ENCODE results near the gene EIF4H. TPM values are rescaled to one million over a fixed set of nuclear protein-coding genes. Genes with fewer than 3 reads are reported as not detected.

Gene EIF4H
- total RNA-seq, 4 donors from 2014 or later: 201 to 289 (median 243) TPM

DNA sequence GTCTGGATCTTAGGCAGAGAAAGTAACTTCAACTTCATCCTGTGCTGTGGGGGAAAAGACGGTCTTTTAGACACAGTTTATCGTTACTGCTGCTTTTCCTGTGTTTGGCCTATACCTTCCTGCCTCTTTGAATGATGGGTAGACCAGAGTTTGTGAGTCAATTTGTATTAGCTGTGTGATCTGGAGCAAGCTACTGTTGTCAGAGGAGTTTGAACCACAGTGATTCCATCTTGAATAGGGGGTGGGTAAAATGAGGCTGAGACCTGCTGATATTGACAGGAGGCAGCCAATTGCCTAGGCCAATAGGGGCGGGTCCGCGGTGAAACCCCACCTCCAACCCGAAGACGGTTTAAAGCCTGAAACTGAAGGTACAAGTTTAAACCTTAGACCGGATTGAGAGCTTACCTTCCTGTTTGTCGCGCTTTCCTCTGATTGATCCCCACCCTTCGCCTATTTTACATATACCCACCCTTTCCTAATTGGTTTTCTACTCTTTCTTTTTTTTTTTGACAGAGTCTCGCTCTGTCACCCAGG lies 35.8 kb upstream of the EIF4H start:
- TF ChIP-seq, protein P1, sequence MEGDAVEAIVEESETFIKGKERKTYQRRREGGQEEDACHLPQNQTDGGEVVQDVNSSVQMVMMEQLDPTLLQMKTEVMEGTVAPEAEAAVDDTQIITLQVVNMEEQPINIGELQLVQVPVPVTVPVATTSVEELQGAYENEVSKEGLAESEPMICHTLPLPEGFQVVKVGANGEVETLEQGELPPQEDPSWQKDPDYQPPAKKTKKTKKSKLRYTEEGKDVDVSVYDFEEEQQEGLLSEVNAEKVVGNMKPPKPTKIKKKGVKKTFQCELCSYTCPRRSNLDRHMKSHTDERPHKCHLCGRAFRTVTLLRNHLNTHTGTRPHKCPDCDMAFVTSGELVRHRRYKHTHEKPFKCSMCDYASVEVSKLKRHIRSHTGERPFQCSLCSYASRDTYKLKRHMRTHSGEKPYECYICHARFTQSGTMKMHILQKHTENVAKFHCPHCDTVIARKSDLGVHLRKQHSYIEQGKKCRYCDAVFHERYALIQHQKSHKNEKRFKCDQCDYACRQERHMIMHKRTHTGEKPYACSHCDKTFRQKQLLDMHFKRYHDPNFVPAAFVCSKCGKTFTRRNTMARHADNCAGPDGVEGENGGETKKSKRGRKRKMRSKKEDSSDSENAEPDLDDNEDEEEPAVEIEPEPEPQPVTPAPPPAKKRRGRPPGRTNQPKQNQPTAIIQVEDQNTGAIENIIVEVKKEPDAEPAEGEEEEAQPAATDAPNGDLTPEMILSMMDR (IDR thresholded peaks at IDR 0.05): no peak
- no peak for TF ChIP-seq POLR2AphosphoS5 (IDR thresholded peaks at IDR 0.05)
- TF ChIP-seq POLR2A (IDR thresholded peaks at IDR 0.05): no peak
- TF ChIP-seq EP300 (IDR thresholded peaks at IDR 0.05): no peak
- WGBS: 85% methylated on average over 12 of the region's 12 CpGs
- no peaks in the 10 kb centered on the region for H3K4me1 ChIP-seq

DNA sequence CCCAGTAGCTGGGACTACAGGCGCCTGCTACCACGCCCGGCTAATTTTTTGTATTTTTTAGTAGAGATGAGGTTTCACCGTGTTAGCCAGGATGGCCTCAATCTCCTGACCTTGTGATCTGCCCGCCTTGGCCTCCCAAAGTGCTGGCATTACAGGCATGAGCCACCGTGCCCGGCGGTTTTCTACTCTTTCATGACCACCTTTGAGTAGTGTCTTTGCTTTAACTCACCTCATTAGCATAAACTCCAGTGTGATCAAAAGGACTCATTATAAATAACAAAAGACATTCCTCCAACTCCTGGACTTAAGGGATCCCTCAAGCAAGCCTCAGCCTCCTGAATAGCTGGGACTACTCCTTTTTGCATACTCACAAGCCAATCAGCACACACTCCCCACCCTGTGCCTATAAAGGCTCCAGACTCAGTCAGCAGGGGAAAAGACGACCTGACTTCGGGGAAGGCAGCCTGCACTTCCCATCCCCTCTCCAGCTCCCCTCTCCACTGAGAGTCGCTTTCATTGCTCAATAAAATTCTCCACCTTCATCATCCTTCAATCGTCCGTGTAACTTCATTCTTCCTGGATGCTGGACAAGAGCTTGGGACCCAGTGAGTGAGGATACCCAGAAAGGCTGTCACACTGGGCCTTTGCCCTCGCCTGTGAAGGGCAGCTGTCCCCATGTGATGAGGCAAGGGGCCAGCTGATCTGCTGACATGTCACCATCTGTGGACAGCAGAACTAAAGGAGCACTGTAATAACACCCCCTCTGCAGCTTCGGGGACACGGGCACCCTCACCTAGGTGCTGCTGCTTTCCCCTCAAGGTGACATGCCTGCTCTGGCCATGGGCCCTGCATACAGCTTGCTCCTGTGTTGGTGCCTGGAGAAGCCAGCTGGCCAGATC lies 35.0 kb upstream of the EIF4H start:
- no peaks in the 10 kb centered on the region for H3K9me3 ChIP-seq
- TF ChIP-seq POLR2AphosphoS5 (IDR thresholded peaks at IDR 0.05) (no peak), POLR2A (IDR thresholded peaks at IDR 0.05) (no peak)
- TF ChIP-seq, protein P1 (IDR thresholded peaks at IDR 0.05): no peak
- no peaks in the 10 kb centered on the region for H3K36me3 ChIP-seq
- no peak overlapping the region for H3K4me3 ChIP-seq
- H3K27me3 ChIP-seq: no peaks in the 10 kb centered on the region
- H3K4me1 ChIP-seq: no peaks in the 10 kb centered on the region
- WGBS: 91% methylated on average over 14 of the region's 16 CpGs
- DNase-seq (ENCODE audit: low spot score in 2 of 2): no peak
- H3K27ac ChIP-seq: no peak overlapping the region

More for the DNA sequence above, 35.8 kb upstream of the EIF4H start:
- Histone ChIP-seq H3K36me3 (no peaks in the 10 kb centered on the region), H3K27ac (no peak overlapping the region), H3K27me3 (no peaks in the 10 kb centered on the region), H3K4me3 (no peak overlapping the region), H3K9me3 (no peaks in the 10 kb centered on the region)
- no peak for DNase-seq (ENCODE audit: low spot score in 2 of 2)

DNA sequence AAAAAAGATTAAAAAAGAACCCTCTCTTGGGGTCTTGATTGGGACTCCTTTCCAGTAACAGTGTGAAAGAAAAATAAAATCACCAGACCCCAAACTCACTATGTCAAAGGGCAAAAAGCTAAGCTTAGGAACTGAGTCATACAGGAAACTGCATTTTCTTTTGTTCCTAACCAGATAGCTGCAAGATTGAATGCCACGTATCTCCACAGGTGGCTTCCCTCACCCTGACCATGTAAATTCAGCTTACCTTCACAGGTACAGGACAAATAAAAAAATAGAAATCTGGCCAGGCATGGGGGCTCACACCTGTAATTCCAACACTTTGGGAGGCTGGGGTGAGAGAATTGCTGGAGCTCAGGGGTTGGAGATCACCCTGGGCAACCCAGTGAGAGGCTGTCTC lies 32.5 kb upstream of the EIF4H start:
- H3K4me1 ChIP-seq: no peaks in the 10 kb centered on the region
- WGBS: 78% methylated on average over 1 of the region's 1 CpG
- TF ChIP-seq POLR2AphosphoS5 (IDR thresholded peaks at IDR 0.05): no peak
- no peak for TF ChIP-seq POLR2A (IDR thresholded peaks at IDR 0.05)
- TF ChIP-seq, protein P1 (IDR thresholded peaks at IDR 0.05): no peak
- TF ChIP-seq EP300 (IDR thresholded peaks at IDR 0.05): no peak

DNA sequence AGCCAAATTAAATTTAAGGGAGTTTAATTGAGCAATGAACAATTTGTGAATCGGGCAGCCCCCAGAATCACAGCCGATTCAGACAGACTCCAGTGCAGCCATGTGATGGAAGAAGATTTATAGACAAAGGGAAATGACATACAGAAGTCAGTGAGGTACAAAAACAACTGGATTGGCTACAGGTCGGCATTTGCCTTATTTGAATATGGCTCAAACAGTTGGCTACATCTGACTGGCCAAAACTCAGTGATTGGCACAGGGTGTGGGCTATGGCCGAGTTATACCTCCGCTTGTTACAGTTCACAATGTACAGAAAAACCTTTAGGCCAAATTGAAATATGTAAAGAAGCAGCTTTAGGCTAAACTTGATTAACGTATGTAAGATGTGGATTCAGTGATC lies 30.8 kb upstream of the EIF4H start:
- Histone ChIP-seq H3K36me3 (no peaks in the 10 kb centered on the region), H3K4me3 (no peak overlapping the region), H3K27me3 (no peaks in the 10 kb centered on the region), H3K27ac (no peak overlapping the region), H3K9me3 (no peaks in the 10 kb centered on the region), H3K4me1 (no peaks in the 10 kb centered on the region)
- no peak for DNase-seq (ENCODE audit: low spot score in 2 of 2)
- 61% methylated on average over 6 of the region's 6 CpGs for WGBS
- TF ChIP-seq, protein P1 (IDR thresholded peaks at IDR 0.05): no peak
- TF ChIP-seq EP300 (IDR thresholded peaks at IDR 0.05) (no peak), POLR2AphosphoS5 (IDR thresholded peaks at IDR 0.05) (no peak), POLR2A (IDR thresholded peaks at IDR 0.05) (no peak)

More for the DNA sequence above, 32.5 kb upstream of the EIF4H start:
- no peak overlapping the region for H3K27ac ChIP-seq
- H3K4me3 ChIP-seq: no peak overlapping the region
- H3K9me3 ChIP-seq: no peaks in the 10 kb centered on the region
- H3K36me3 ChIP-seq: no peaks in the 10 kb centered on the region
- DNase-seq (ENCODE audit: low spot score in 2 of 2): no peak
- no peaks in the 10 kb centered on the region for H3K27me3 ChIP-seq

DNA sequence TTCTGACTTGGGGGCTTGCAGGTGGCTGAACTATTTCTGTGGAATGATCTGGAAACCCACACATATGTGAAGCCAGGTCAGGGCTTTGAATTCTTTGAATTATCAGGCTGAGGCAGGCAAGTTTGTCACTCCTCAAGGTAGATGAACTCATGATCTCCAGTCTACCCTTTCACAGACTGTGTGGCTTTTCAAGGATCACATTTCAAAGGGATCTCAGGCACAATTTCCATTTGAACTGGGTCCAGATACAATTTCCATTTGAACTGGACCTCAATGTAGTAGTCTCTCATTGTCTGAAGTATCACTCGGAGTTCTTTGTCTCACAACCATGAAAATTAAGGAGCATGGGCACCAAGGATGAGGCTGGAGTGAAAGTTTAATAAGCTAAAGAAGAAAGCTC lies 25.7 kb upstream of the EIF4H start:
- no peak for TF ChIP-seq POLR2A (IDR thresholded peaks at IDR 0.05)
- TF ChIP-seq EP300 (IDR thresholded peaks at IDR 0.05): no peak
- no peak for TF ChIP-seq POLR2AphosphoS5 (IDR thresholded peaks at IDR 0.05)
- TF ChIP-seq, protein P1 (IDR thresholded peaks at IDR 0.05): no peak
- no peaks in the 10 kb centered on the region for H3K4me1 ChIP-seq
- no peaks in the 10 kb centered on the region for H3K9me3 ChIP-seq
- no peak overlapping the region for H3K27ac ChIP-seq
- DNase-seq (ENCODE audit: low spot score in 2 of 2): no peak
- no peaks in the 10 kb centered on the region for H3K27me3 ChIP-seq
- no peaks in the 10 kb centered on the region for H3K36me3 ChIP-seq
- no peak overlapping the region for H3K4me3 ChIP-seq
- WGBS: 96% methylated on average over 1 of the region's 1 CpG
